Transverse colon (tissue), 4 donors: ENCODE data around the gene ETV6.

Experiments
- POLR2A ChIP-seq: fragments of 450-650 bp; IDR thresholded peaks from one replicate; pipeline ENCODE4 v1.6.1; 2016; ENCODE audit warnings: antibody characterized with exemption, mild to moderate bottlenecking, moderate library complexity
- POLR2AphosphoS5 ChIP-seq, 3 donors: sonication (generic); formaldehyde crosslinking; IDR thresholded peaks; one replicate each; pipeline ENCODE4 v1.6.1; 2016; ENCODE audit warnings: antibody characterized with exemption in 3 of 3
- TF ChIP-seq, protein P1 (sequence below), 5 experiments: fragments of 200-600 bp in 3 of 5; fragments of 450-650 bp in 2 of 5; sonication (generic) in 3 of 5; IDR thresholded peaks; 1 replicate in 2 of 5; 2 replicates in 3 of 5; pipeline ENCODE4 v1.5.1; 2016 to 2017; ENCODE audit warnings: antibody characterized with exemption in 5 of 5, inconsistent platforms in 3 of 5, mild to moderate bottlenecking in 2 of 5, moderate library complexity in 1 of 5

DNA sequence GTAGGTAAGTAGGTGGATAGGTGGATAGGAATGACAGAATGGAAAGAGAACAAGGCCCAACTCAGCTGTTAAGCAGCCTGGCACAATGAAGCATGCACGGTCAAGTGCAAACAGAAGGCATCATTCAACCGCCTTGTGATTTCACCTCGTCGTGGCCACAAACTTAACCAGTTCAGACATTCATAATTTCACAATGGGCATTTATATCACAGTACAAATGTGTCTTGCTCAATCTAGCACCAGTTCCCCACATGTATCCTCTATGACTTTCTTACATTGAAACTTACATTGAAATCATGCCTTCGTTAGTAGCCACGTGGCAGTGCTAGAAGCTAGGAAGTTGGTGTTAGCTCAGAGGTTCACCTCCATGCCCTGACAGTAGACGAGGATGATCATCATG is 207.5 kb downstream of the ETV6 start:
- TF ChIP-seq, protein P1, sequence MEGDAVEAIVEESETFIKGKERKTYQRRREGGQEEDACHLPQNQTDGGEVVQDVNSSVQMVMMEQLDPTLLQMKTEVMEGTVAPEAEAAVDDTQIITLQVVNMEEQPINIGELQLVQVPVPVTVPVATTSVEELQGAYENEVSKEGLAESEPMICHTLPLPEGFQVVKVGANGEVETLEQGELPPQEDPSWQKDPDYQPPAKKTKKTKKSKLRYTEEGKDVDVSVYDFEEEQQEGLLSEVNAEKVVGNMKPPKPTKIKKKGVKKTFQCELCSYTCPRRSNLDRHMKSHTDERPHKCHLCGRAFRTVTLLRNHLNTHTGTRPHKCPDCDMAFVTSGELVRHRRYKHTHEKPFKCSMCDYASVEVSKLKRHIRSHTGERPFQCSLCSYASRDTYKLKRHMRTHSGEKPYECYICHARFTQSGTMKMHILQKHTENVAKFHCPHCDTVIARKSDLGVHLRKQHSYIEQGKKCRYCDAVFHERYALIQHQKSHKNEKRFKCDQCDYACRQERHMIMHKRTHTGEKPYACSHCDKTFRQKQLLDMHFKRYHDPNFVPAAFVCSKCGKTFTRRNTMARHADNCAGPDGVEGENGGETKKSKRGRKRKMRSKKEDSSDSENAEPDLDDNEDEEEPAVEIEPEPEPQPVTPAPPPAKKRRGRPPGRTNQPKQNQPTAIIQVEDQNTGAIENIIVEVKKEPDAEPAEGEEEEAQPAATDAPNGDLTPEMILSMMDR (IDR thresholded peaks at IDR 0.05) = no peak
- TF ChIP-seq POLR2A = no peak
- TF ChIP-seq POLR2AphosphoS5 (IDR thresholded peaks at IDR 0.05) = no peak
